GM18520 (cell line): ENCODE data around the gene TNNT2.

ENCODE experiments used
- ATAC-seq: cut with Tn5 transposase; IDR thresholded peaks from one replicate; pipeline ENCODE4 v1.9.1; 2021; ENCODE audit not compliant: unreplicated experiment

TNNT2 gene

GRCh38 chr1:201357636-201358348 lies 19.7 kb downstream of the TNNT2 start:
- ATAC-seq: no peak

GRCh38 chr1:201357211-201357610 lies 20.3 kb downstream of the TNNT2 start:
- ATAC-seq: no peak

GRCh38 chr1:201356701-201357100 lies 20.8 kb downstream of the TNNT2 start:
- no peak for ATAC-seq

- no peak for ATAC-seq
Measured at GRCh38 chr1:201356236-201356635, 21.2 kb downstream of the TNNT2 start.

GRCh38 chr1:201355471-201355870 lies 22.0 kb downstream of the TNNT2 start:
- ATAC-seq: no peak

- no peak for ATAC-seq
Measured at GRCh38 chr1:201354901-201355295, 22.6 kb downstream of the TNNT2 start.

GRCh38 chr1:201354151-201354900 lies 23.2 kb downstream of the TNNT2 start:
- ATAC-seq: no peak

- ATAC-seq: no peak
Measured at GRCh38 chr1:201353186-201353940, 24.1 kb downstream of the TNNT2 start.

GRCh38 chr1:201351617-201352016 lies 25.9 kb downstream of the TNNT2 start:
- no peak for ATAC-seq

- no peak for ATAC-seq
Measured at GRCh38 chr1:201350884-201351283, 26.6 kb downstream of the TNNT2 start.

- ATAC-seq: no peak
Measured at GRCh38 chr1:201350361-201350725, 27.1 kb downstream of the TNNT2 start.

GRCh38 chr1:201349092-201349491 lies 28.4 kb downstream of the TNNT2 start:
- ATAC-seq: no peak

GRCh38 chr1:201348211-201348566 lies 29.3 kb downstream of the TNNT2 start:
- ATAC-seq: no peak

- ATAC-seq: no peak
Measured at GRCh38 chr1:201347498-201348210, 29.8 kb downstream of the TNNT2 start.

- ATAC-seq: no peak
Measured at GRCh38 chr1:201346987-201347386, 30.5 kb downstream of the TNNT2 start.

- no peak for ATAC-seq
Measured at GRCh38 chr1:201346337-201346939, 31.0 kb downstream of the TNNT2 start.

- ATAC-seq: no peak
Measured at GRCh38 chr1:201345081-201345355, 32.5 kb downstream of the TNNT2 start.

- no peak for ATAC-seq
Measured at GRCh38 chr1:201344206-201345080, 33.0 kb downstream of the TNNT2 start.

GRCh38 chr1:201341377-201341776 lies 36.1 kb downstream of the TNNT2 start:
- ATAC-seq: no peak
